Left hindlimb (tissue), 1 donor: ENCODE measurements around the gene KRTAP5-7.
"Not testable (repeated sequence)": the region's sequence is repeated elsewhere in the genome, so short reads cannot be mapped to it uniquely, and the experiment has no call there.

Experiments used
- DNase-seq: peaks from one replicate; pipeline ENCODE4 v3.0.0-alpha.2; 2018

The KRTAP5-7 gene

GRCh38 chr11:71535825-71536224 is 8.8 kb downstream of the KRTAP5-7 start:
- no peak for DNase-seq

DNA sequence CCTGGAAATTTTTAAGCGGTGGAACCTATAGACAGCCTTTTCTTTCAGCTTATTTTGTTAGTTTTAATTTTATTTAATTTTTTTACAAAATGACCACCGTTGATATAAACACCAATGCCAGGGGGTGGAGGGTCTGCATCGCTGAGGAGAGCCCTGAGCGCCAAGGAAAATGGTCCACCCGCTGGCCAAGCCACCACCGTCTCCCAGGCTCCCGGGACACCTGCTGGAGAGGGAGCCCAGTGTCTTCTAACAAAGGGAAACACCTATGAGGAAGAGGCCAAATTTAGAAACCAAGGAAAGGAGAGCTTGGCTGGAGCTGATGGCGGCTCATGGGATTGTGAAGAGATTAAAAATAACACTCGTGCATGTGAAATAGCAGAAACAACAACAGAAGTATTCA is 10.5 kb downstream of the KRTAP5-7 start:
- DNase-seq = no peak

GRCh38 chr11:71537977-71538665 is 11.1 kb downstream of the KRTAP5-7 start, which contains the start of gene KRTAP5-8:
Gene KRTAP5-8 (plus strand): TSS chr11:71538025. CDS start chr11:71538056, 31 bp downstream.
- DNase-seq = not testable (repeated sequence)

DNA sequence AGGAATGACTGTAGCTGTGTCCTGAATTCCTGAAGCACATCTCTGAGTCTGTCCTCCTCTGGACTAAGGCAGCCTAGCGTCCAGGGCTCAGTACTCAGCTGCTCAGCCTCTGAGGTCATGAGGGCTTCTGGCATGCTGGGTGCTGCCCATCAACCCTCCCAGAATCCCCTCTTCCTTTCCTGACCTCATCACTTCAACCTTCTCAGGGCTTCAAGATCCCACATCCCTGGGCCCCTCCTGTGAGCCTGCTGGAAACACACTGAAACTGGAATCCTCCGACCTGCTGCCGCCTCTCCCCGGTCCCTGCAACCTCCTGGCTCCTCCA is 11.6 kb downstream of the KRTAP5-7 start:
- no peak for DNase-seq

GRCh38 chr11:71539017-71539416 is 11.9 kb downstream of the KRTAP5-7 start:
- no peak for DNase-seq

DNA sequence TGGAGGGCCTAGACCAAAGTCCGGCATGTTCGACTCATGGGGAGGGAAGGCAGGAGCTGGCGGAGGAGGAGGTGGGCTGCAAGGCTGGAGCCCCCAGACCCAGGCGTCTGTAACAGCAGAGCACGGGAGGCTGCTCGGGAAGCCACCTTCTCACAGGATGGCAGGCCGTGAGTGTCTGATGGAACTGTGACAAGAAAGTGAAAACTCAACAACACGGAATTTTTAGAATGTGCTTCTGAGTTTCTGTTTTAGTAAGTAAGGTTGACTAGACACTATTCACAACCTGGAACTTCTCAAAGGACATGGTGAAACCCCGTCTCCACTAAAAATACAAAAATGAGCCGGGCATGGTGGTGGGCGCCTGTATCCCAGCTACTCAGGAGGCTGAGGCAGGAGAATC is 12.9 kb downstream of the KRTAP5-7 start:
- DNase-seq = not testable (repeated sequence)

GRCh38 chr11:71540521-71541304 is 13.6 kb downstream of the KRTAP5-7 start:
- DNase-seq = not testable (repeated sequence)

GRCh38 chr11:71542382-71542781 is 15.3 kb downstream of the KRTAP5-7 start:
- no peak for DNase-seq

- DNase-seq = no peak
Measured at GRCh38 chr11:71542879-71543777, 16.1 kb downstream of the KRTAP5-7 start.

- no peak for DNase-seq
Measured at GRCh38 chr11:71543866-71544265, 16.8 kb downstream of the KRTAP5-7 start.

- no peak for DNase-seq
Measured at GRCh38 chr11:71544525-71545214, 17.6 kb downstream of the KRTAP5-7 start.

GRCh38 chr11:71545405-71545966 is 18.4 kb downstream of the KRTAP5-7 start:
- no peak for DNase-seq

- DNase-seq = no peak
Measured at GRCh38 chr11:71548120-71548519, 21.1 kb downstream of the KRTAP5-7 start, which contains the start of gene KRTAP5-9. Gene KRTAP5-9 (plus strand): TSS chr11:71548420. CDS start chr11:71548658, 238 bp downstream.

GRCh38 chr11:71548716-71549151 is 21.7 kb downstream of the KRTAP5-7 start:
- no peak for DNase-seq

- no peak for DNase-seq
Measured at GRCh38 chr11:71551711-71552110, 24.6 kb downstream of the KRTAP5-7 start.

DNA sequence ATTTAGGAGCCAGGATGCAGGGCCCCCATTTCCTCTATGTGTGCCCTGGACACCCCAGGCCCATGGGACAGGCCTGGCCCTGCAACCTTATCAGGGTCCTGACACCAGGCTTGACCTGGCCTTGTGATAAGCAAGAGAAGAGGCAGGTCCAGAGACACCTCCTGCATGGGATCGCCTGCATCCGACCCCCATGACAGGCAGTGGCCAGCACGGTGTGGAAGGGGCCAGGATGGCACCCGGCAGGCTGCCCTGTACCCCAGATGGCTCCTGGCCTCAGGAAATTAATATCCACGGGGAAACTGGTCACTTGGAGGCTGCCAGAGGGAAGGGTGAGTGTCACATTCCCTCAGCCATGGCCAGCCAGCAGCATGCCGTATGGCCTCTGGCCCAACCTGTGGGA is 27.9 kb downstream of the KRTAP5-7 start:
- DNase-seq = no peak

DNA sequence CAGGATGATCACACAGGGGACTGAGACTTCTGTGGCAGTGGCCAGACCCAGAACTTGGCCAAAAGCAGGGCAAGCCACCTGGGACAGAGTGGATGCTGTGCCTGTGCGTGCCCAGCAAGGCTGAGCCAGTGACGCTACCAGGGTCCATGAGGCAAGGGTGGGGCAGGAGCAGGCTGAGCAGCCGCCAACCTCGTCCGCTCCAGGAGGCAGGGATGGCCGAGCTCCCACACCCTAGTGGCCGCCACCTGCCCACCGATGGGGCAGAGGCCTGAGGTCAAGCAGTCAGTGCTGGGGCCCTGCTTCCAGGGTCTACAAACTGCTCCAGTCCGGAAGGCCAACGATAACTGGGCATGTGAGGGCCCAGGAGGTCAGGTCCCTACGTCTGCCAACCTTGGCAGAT is 28.4 kb downstream of the KRTAP5-7 start:
- DNase-seq = no peak

DNA sequence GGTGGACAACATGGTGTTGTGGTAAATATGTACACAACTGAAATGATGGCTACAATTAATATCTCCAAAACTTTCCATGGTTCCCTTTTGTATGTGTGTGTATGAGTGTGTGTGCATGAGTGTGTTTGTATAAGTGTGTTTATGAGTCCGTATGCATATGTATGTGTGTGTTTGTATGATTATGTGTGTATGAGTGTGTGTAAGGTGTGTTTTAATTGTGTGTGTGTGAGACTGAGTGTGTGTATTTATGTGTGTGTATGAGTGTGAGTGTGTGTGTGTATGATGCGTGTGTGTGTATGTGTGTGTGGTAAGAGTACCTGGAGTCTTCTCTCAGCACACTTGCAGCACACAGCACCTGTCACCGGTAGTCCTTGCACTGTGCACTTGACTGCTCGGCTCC is 29.0 kb downstream of the KRTAP5-7 start:
- no peak for DNase-seq

DNA sequence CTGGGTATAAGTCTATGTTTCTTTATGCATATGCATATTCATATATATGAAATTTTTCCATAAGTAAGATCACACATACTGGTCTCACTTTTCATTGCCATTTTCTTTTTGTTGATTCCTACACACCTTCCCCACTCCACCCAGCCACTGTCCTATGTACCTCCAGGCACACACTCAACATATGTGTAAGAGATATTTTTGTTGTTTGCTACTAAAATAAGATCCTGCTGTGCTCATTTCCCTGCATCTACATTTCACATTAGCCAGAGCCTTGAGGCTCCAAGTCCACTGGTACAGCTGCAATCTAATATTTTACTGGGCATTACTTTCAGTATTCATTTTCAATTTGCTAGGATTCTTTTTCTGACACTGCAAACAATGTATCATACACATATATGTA is 30.2 kb downstream of the KRTAP5-7 start:
- no peak for DNase-seq

DNA sequence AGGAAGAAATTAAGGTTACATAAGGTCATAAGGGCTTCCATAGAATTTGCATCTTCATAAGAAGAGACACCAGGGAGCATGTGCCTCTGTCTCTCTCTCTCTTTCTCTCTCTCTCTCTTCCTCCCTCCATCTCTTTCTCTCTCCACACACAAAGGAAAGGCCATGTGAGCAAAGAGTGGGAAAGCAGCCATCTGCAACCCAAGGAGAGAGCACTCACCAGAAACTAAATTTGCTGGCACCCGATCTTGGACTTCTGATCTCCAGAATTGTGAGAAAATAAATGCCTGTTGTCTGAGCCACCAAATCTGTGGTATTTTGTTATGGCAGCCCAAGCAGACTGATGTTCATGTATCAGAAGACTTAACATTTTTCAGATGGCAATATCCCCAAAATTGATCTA is 31.9 kb downstream of the KRTAP5-7 start:
- DNase-seq = no peak

DNA sequence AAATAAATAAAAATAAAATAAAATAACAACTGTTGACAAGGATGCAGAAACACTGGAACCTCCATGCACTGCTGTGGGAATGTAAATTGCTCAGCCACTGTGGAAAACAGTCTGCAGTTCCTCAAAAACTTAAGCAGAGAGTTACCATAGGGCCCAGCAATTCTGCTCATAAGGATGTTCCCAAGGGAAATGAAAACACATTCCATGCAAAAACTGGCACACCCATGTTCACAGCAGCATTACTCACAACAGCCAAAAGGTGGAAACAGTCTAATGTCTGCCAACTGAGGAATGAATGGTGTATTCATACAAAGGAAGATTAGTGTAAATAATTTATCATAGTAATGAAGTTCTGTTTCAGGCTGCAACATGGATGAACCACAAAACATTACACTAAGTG is 35.1 kb downstream of the KRTAP5-7 start:
- no peak for DNase-seq

DNA sequence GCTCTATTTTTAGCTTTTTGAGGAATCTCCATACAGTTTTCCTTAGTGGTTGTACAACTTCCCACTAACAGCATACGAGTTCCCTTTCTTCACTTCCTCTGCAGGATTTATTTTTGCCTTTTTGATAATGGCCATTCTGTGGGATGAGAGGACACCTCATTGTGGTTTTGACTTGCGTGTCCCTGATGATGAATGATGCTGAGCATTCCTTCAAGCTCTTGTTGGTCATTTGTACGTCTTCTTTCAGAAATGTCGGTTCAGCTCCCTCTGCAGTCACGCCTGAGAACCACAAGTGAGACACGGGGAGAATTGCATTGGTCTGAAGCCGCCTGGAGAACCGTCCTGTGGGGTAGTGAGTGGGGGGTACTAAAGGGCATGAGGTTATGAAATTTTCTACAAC is 36.3 kb downstream of the KRTAP5-7 start:
- no peak for DNase-seq
